KG1 (cell line): ENCODE results near the gene TTC7B.

Experiments
- DNase-seq: peaks from one replicate; lab custom pipeline; 2025; lab: John Stamatoyannopoulos, UW

TTC7B gene

DNA sequence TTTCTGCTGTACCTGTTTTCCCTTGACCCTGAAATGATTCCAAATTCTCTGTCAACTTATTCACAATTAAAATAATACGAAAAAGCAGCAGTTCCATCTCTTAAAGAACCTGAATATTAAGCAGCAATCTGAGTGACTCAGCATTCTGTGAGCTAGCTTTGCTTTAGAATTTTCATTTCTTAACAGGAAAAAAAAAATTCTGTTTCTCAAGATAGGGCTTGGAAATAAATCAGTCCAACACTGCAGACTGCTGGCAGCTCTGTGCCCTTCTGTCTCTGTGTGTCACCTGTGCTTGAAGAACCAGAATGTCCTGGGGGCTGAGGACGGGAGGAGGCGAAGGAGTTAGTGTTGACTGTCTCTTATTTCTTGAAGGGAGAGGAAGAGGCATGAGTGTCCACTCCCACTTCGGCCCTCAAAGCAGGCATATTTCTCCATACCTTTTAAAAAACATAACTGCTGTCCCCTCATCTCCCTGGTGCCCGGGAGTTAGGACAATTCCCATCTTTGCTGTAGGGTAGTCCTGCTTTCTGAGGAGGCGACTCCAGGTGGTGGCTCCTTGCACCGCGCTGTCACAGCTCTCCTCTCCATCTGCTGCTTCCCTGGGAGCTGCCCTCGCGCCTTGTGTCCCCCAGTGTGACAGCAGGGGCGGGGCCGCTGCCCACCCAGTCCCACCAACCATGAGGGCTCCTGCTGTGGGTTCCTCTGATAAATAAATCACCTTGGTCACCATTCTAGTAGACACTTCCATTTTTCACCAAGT is 216.3 kb downstream of the TTC7B start:
- no peak for DNase-seq

DNA sequence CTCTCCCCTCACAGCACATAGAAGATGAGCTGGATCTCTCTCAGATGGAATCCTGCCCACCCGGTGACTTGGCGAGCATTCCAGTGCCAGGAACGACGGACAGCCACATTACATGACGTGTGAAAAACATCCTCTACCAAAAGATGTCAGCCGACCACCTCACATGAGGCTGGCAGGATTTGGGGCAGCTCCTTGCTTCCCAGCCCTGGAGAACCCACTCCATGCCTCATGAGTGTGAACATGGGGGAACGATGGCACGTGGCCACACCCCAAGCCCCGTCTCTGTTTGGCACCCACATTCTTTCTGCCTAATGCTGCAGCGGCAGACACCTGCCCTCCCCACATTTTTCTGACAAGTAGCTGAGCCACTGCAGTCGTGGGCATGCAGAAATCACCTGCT is 216.9 kb downstream of the TTC7B start:
- no peak for DNase-seq

DNA sequence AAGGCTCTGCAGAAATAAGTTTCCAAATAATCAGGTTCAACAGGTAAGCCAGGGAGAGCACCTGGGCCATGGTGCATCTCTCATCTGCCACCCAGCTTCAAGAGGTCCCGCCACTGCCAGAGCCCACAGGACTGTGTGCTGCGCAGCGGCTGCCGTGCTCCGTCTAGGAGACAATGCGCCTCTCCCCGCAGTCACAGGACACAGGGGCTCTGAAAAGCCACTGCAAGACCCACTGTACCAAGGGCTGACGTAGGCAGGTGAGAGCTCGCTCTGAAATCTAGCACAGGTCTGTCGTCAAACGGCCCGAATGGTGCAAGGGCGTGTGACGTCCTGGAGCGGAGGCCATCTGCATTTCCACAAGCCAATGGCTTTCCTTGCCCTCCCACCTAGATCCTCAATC is 218.3 kb downstream of the TTC7B start:
- no peak for DNase-seq

DNA sequence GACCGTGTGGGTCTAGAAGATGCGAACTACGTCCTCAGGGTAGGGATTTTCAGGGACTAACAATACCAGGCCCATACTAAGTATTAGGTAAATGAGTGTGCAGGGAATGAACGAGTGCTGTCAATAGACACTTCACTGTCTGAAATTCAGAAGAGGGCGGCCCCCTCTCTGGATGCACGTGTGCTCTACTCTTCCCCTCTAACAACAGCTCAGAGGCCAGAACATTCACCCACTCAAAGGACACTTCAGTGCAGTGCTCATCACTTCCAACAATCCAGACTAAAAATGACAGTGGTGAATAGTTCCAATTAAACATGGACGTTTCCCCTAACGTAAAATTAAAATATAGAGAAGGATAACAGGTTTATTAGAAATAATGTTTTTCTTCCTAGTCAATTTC is 219.5 kb downstream of the TTC7B start:
- no peak for DNase-seq

DNA sequence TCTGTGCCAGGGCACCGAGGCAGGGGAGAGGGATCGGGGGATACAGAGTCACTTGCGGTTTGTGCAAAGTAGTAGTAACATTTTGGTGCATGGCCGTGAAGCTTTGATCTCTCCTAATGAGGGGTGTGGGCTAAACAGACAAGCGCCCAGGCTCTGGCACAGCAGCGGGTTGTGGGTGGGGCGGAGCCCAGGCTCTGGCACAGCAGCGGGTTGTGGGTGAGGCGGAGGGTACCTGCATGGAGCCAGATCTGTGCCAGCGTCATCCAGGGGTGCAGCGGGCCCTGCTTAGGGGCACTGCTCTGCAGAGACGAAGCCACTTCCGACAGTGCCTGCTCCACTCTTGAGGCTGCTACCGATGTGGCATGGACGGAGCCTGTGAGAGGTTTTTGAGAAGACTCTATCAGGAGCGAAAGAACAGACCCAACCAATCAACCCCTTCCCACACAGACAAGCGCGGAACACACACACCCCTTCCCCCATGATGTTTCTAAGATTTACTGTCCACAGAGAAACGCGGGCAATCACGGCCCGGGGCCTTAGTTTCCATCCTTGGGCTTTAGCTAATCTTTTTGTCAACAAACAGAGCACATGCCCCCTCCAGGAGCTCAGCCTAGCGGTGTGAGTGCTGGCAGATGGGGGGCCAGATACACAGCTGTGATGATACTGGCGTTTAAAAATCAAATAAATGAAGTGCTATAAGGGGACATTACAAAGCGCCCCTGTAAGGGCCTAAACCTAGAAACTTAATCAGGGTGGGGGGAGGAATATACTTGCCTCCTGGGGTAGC is 222.8 kb downstream of the TTC7B start:
- no peak for DNase-seq

DNA sequence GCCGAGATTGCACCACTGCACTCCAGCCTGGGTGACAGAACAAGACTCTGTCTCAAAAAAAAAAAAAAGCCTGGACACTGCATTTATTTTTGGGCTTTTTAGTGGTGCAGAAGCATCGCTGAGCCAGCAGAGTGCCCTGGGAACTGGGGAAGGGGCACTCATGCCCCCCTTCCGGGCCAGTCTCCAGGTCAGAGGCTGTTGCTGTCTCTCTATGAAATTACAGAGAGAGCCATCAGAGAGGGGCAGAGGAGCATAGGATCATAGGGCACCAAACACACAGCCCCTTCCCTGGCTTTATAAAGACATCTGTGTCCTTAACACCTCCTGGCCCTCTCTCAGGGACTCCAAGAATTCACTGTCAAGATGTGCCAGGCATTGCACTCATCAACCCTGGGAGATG is 223.6 kb downstream of the TTC7B start:
- DNase-seq = no peak

DNA sequence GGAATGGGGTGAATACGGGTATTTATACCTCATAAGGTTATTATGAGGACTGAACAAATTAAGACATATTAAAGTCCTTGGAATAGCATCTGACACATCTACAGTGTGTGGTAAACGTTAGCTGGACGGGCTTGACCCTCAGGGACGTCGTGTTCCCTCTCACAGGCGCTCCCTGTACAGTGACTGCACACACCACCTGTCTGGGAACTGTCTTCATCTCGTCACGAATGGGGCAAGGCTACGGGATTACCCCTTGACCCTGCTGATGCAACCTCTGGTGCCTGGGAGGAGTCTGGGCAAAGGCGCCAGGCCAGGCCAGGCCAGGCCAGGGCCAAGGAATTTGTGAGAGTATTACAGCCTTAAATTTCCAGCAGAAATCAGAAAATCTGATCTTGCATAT is 228.3 kb downstream of the TTC7B start:
- DNase-seq = no peak

DNA sequence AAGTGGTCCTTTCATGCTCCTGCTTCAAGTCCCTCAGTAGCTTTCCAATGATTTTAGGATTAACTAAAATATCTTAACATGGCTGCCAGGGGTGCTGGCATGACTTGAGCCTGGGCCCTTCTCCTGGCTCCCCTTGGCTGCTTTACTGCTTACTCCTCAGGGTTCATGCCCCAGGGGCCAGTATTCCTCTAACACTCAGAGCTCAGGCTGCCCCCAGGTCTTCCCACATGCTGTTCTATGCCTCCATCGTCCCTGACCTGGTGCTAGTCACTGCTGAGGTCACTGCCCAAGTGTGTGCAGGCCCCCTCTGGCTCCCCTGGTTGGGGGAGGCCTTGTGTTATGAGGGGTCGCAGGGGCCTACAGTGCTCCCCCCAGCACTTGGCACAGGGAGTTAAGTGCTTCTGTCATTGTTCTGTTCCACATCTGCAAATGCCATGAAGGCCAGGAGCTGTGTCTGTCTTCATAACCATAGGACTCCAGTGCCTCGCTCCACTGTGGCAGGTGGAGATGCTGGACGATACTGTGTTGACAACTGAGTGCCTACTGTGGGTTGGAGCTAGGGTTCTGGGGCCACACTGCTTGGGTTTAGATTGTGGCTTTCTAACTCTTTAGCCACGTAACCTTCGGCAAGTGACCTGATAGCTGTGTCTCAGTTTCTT is 228.8 kb downstream of the TTC7B start:
- no peak for DNase-seq

DNA sequence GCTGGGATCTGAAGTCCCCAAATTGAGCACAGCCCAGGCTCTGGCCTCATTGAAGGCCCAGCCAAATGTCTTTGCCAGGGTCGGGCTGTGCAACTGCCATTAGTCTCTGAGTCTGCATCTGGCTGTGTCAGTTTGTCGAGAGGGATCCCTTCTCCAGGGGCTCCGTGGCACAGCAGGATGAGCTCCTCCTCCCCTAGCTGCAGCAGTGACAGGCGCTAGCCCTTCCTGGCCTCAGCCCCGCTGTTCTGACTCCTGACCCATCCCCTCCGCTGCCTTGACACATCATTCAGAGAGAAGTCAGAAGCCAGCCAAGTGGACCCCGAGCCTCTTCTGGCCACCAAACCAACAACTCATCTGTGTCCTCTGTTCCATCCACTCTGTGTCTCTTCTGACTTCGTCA is 231.1 kb downstream of the TTC7B start:
- no peak for DNase-seq

DNA sequence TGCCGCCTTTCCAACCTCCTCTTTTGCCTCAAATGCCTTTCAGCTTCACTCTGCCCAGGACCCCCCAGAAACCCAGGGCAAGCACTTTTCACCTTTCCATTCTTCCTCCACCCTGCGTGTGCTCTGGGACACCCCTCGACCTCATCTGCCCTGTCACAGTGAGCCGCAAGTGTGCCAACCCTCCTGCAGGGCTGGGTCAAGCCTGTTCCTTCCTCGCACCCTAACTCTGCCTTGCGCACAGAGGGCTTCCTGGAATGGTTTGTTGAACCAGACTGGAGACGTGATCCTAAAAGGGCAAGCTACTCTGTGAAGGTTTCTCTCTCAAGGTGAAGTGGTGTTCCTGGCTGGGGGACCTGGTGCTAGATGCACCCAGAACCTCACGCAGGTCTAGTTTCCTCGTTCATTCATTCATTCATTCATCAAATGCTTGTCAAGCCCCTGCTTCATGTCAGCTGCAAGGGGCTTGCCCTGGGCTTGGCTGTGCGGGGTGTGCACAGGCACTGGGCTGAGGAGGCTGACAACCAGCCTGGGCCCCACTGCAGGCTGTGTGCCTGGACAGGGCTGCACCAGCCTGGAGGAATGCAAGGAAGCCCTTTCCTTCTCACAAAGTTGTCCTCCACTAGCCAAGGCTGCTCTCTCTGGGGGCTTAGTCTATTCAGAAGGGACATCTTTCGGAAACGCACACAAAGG is 232.2 kb downstream of the TTC7B start:
- no peak for DNase-seq

DNA sequence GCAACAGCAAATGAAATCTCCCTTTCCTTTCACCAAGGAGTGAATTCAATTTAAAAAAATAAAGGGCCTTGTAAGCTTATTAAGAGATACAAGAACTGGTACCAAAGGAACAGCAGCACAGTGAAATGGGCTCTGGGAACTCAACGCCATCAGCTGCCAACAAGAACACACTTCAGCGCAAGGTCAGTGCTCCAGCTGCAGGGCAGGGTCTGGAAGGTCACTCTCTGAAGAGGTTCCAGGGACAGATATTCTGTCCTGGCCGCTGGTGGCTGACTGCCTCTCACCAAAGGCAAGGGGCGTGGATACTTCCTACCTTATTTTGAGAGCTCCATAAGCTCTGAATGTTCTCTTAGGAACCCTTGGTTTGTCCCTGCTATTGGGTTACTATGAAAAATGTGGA is 232.8 kb downstream of the TTC7B start:
- DNase-seq = no peak

DNA sequence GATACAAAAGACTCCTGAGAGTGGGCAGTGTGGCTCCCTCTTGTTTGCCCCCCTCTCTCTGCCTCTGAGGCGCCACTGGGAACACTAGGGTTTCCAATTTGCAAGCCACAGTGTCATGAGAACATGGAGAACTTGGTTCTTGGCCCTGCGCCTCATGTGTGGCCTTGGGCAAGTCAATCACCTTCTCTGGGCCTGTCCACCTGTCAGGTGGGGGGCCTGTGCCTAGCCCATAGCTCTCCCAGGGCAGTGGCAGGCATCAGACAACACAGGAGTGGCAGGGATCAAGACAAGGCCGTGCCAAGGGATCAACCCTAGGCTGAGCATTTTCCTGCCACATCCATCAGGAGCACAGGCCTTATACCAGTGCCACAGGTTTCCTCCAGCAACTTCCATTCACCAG is 234.1 kb downstream of the TTC7B start:
- DNase-seq = no peak

DNA sequence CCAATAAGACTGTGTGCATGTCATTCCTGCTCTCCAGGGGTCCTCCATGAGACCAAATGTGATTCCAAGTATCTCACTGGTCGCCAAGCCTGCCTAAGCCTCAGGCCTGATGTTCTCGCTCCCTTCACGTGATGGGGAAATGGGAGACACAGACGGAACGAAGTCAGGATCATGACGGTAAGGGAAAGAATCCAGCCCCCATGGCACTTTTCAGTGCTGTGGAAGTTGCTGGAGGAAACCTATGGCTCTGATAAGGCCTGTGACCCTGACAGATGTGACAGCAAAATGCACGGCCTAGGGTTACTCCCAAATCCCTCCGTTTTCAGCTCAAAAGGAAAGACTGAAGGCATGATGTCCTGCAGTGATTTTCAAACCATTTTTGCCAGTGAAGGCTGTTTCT is 234.5 kb downstream of the TTC7B start:
- DNase-seq = no peak

DNA sequence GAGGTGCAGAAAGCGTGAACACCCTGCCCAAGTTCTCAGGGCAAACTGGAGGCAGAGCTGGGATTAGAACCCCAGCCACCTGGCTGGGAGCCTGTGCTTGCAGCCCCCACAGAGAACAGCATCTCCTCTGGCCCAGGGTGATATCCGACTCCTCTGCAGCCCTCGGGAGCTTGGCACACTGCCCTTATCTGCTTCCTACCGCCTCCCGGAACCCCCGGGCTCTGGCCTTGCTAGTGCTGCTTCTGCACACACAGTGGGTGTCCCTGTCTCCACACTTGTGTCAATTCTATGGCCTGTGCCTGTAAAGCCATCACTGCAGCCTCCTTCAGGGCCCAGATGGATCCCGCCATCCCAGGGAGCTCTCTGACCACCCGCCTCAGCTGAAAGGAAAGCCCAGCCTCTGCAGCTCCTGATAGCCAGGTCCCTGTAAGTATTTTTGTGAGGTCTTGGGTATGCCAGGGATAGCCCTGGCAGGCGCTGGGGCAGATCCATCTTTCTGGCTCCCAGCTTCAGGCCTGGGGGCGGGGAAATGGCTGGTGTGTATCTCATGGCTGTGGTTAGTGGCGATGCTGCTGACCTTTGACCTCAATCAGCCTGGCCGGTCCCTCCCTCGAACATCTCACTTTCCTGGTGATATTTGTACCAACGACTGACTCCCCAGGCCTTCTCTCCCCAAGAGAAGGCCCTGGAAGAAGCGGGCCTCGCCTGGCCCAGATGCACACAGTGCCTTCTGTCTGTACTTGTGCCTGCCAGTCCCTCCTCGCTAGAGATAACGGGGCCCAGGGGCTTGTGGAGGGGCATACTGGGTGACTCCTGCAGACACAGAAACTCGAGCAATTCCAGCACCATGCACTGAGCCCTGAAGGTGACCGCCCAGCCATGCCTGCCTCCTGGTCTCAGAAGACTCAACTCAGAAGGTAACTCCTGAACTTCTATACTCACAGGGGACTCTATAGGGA is 235.6 kb downstream of the TTC7B start:
- DNase-seq = no peak

DNA sequence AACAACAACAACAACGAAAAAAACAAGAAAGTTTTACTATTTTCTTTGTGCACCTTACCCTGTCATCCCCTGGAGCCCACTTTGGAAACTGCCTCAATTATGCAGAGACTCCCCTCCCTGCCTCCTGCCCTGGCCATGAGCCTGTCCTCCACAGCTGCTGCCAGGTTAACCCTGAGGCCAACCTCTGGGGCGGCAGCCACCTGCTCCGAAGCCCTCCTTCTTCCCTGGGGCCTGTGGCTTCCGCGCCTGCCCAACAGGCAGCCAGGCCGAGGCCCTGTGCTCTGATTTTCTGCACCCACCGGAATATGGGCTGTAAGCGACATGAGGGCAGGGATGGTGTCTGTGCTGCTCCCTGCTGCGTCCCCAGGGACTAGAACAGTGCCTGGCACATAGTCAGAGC is 236.4 kb downstream of the TTC7B start:
- DNase-seq = no peak

DNA sequence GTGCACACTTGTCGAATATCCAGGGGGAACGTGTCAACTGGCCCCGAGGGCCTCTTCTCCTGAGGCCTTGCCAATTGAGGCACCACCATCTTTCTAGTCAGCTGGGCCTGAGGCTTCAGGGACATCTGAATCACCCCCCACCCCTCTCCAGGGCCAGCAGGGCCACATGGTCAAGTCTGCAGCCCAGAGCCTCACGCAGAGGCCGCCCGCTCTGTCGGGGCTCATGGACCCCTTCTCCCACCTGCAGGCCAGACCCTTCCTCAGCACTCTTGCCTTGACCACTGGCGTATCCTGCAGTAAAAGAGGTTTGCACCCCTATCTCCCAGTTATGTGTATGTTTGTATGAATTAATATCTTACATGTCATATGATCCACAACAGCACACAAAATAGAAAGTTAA is 237.1 kb downstream of the TTC7B start:
- no peak for DNase-seq

DNA sequence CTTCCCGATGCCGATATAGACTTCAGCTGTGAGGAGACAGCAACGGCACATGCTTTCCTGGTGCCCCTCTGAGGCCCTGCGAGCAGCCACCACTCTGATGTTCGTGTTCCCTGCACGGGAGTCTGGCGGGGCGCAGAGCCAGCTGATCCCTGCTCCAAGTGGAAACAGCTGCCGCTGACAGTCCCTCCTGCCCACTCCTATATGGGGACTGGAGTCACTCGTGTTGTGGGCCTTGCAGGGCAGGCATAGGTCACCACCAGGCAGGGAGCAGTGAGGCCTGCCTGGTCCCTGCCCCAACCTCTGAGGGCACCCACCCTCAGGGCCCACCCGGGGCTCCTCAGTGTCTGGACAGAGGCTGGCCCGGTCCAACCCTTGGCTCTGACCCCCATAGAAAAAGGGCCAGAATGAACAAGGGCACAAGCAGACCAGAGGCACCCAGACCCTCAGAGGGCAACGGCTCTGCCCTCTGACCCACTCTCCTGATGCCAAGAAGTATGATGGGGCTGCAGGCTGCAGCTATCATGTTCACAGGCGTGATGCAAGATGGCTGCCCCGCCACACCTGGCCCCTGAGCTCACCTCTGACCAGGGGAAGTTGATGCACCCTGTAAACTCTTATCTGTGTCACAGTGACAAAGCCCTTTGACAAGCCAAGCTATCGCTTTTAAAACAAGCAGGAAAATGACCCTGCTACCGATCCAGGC is 237.8 kb downstream of the TTC7B start:
- no peak for DNase-seq

DNA sequence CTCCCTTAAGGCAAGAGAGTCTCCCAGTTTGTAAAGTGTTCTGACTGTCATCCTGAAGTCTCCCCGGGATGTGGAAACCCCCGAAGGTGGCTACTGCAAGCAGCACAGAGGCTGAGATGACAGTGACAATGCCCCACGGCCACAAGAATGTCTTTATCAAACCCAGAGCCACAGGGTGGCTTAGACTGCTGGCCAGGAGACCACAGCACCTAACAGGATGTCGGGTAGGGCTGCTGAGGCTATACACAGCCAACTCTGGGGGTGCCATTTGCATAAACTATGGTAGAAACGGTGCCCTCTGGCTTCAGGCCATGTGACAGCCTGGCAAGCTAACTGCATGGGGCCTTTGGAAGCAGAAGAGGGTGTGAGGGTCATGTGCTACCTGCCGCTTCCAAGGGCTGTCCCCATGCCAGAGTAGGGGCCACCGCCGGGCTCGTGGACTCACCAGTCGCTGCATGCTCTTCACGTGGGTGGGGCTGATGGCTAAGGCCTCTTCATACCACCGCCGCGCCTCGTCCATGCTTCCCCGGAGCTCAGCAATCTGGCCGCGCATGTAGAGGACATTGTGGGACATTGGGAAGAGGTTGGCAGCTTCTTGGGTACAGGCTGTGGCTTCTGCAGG is 238.5 kb downstream of the TTC7B start:
- no peak for DNase-seq

DNA sequence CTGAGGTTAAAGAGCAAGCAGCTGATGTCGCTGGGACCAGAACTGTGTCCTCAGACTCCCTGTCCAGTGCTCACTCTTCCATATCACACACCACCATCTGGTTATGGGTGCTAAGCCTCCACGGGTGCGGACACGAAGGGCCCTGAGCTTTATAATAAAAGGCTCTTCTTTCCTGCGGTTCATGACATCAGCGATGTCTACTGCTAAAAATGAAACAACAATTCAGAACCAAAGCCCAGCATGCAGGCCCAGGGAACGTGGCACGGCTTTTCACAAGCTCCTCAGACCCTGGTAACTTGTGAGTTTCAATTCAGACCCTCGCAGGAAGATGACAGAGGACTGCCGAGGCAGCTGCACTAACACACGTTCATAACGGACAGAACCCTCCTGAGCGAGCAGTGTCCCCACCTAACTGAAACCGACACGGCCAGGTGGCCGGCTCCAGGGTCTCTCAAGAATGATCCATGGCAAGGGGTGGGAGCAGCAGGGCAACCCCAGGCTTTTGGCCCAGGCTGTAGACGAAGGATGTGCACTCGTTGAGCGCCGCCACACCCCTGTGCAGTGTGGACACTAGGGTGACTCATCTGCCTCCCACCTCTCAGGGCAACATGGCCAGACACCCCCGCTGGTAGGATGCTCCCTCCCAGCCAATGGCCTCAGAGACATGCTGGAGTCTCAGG is 239.1 kb downstream of the TTC7B start:
- no peak for DNase-seq

DNA sequence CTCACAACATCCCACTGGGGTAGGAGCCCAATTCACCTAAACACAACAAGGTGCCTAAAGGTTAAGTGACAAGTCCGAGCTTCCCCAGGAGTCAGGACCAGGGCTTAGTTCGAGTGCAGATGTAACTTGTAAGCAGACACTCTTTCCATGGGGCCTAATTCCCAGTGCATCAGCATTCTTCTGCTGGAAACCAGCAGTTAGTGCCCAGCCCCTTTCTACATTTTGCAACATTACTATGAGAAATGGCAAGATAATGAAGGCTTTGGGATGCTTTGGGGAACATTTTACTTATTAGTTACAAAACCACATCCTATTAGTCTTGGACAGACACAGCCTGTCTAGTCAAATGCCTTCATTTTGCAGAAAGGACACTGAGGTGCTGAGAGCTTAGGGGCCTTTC is 239.6 kb downstream of the TTC7B start:
- no peak for DNase-seq
